ENCODE results near the gene SNX24.

DNA sequence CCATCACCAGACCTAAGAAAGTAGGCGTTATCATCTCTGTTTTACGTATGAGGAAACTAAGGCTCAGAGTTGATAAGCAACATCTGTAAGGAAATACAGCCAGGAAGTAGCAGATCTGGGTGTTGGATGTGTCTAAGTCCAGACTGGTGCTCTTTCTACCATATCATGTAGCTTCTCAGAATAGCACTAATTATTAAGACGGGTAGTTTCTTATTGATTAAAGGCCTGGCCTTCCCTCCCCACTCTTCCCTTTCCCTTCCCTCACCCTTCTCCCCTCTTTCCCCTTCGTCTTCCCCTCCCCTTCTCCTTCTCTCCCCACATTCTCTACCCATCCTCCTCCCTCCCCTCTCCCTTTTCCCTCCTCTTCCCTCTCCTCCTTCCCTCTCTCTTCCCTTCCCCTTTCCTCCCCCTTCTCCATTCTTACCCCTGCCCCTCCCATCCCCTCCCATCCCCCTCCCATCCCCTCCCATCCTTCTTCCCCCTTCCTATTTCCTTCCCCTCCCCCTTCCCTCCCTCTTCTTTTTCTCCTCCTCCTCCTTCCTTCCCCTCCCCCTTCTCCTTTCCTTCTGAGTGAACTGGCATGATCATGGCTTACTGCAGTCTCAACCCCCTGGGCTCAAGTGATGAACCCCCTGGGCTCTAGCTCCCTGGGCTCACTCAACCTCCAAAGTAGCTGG, 79.4 kb downstream of the SNX24 start:
- TF ChIP-seq, protein P1, sequence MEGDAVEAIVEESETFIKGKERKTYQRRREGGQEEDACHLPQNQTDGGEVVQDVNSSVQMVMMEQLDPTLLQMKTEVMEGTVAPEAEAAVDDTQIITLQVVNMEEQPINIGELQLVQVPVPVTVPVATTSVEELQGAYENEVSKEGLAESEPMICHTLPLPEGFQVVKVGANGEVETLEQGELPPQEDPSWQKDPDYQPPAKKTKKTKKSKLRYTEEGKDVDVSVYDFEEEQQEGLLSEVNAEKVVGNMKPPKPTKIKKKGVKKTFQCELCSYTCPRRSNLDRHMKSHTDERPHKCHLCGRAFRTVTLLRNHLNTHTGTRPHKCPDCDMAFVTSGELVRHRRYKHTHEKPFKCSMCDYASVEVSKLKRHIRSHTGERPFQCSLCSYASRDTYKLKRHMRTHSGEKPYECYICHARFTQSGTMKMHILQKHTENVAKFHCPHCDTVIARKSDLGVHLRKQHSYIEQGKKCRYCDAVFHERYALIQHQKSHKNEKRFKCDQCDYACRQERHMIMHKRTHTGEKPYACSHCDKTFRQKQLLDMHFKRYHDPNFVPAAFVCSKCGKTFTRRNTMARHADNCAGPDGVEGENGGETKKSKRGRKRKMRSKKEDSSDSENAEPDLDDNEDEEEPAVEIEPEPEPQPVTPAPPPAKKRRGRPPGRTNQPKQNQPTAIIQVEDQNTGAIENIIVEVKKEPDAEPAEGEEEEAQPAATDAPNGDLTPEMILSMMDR (IDR thresholded peaks at IDR 0.05; ENCODE audit: insufficient read depth, low read length, poor library complexity, severe bottlenecking): no peak
- TF ChIP-seq EZH2phosphoT487 (conservative IDR thresholded peaks at IDR 0.05; ENCODE audit: low read length): no peak

All from SU-DHL-6 (cell line).